IPS DF 6.9 (cell line): ENCODE data around the gene KIF3C.
"Not testable (repeated sequence)": the region's sequence is repeated elsewhere in the genome, so short reads cannot be mapped to it uniquely, and the experiment has no call there.

Experiments used
- DNase-seq: peaks from one replicate; pipeline ENCODE4 v3.0.0-alpha.2; 2013; ENCODE audit warnings: low read depth, low spot score
- H3K27ac ChIP-seq: one replicate; pipeline ENCODE4 v1.5.1; 2013; ENCODE audit warnings: low read length, control low read depth
- H3K27me3 ChIP-seq: 2 replicates; pipeline ENCODE4 v1.6.1; 2013; ENCODE audit warnings: mild to moderate bottlenecking, low read length; ENCODE audit not compliant: control insufficient read depth, insufficient read depth
- H3K36me3 ChIP-seq: 2 replicates; pipeline ENCODE4 v1.6.1; 2013; ENCODE audit warnings: low read length; ENCODE audit not compliant: control insufficient read depth, insufficient read depth
- H3K4me1 ChIP-seq: 2 replicates; pipeline ENCODE4 v1.6.1; 2013; ENCODE audit warnings: low read length; ENCODE audit not compliant: control insufficient read depth, insufficient read depth
- H3K4me3 ChIP-seq: 2 replicates; pipeline ENCODE4 v1.5.1; 2013; ENCODE audit warnings: mild to moderate bottlenecking, low read length
- H3K9me3 ChIP-seq: 2 replicates; pipeline ENCODE4 v1.6.1; 2013; ENCODE audit warnings: low read length, inconsistent platforms; ENCODE audit not compliant: control insufficient read depth, insufficient read depth
- WGBS: extraction: QIAGEN DNeasy Blood & Tissue Kit; methylation state at CpG from one replicate; pipeline ENCODE4 v1.1.7; 2013; ENCODE audit warnings: mixed read lengths, missing lambda C conversion rate; ENCODE audit not compliant: insufficient read length, insufficient coverage; 5-methylcytosine and 5-hydroxymethylcytosine counted together

KIF3C gene

GRCh38 chr2:25917411-25917810, 64.9 kb downstream of the KIF3C start:
- H3K27me3 ChIP-seq, H3K9me3 ChIP-seq, H3K4me3 ChIP-seq, H3K27ac ChIP-seq, H3K36me3 ChIP-seq, DNase-seq, H3K4me1 ChIP-seq: not testable (repeated sequence)
- no CpG with 5 or more reads among the region's 7 CpGs for WGBS

DNA sequence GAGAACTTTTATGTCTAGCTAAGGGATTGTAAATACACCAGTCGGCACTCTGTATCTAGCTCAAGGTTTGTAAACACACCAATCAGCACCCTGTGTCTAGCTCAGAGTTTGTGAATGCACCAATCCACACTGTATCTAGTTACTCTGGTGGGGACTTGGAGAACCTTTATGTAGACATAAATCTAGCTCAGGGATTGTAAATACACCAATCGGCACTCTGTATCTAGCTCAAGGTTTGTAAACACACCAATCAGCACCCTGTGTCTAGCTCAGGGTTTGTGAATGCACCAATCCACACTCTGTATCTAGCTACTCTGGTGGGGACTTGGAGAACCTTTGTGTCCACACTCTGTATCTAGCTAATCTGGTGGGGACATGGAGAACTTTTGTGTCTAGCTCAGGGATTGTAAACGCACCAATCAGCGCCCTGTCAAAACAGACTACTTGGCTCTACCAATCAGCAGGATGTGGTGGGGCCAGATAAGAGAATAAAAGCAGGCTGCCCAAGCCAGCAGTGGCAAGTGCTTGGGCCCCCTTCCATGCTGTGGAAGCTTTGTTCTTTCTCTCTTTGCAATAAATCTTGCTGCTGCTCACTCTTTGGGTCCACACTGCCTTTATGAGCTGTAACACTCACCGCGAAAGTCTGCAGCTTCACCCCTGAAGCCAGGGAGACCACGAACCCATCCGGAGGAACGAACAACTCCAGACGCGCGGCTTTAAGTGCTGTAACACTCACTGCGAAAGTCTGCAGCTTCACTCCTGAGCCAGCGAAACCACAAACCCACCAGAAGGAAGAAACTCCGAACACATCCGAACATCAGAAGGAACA, 66.1 kb downstream of the KIF3C start:
- not testable (repeated sequence) for H3K4me3 ChIP-seq, H3K36me3 ChIP-seq, H3K9me3 ChIP-seq, DNase-seq, H3K4me1 ChIP-seq, H3K27ac ChIP-seq, H3K27me3 ChIP-seq
- WGBS = no CpG with 5 or more reads among the region's 16 CpGs

DNA sequence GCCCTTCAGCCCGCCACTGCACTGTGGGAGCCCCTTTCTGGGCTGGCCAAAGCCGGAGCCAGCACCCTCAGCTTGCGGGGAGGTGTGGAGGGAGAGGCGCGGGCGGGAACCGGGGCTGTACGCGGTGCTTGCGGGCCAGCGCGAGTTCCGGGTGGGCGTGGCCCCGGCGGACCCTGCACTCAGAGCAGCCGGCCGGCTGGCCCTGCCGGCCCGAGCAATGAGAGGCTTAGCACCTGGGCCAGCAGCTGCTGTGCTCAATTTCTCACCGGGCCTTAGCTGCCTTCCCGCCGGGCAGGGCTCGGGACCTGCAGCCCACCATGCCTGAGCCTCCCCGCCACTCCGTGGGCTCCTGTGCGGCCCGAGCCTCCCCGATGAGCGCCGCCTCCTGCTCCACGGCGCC, 66.9 kb downstream of the KIF3C start:
- not testable (repeated sequence) for H3K4me3 ChIP-seq, H3K9me3 ChIP-seq, DNase-seq, H3K36me3 ChIP-seq, H3K27ac ChIP-seq, H3K27me3 ChIP-seq, H3K4me1 ChIP-seq
- no CpG with 5 or more reads among the region's 33 CpGs for WGBS

GRCh38 chr2:25913696-25913973, 68.7 kb downstream of the KIF3C start:
- not testable (repeated sequence) for DNase-seq, H3K27ac ChIP-seq, H3K4me3 ChIP-seq, H3K4me1 ChIP-seq, H3K27me3 ChIP-seq, H3K36me3 ChIP-seq, H3K9me3 ChIP-seq
- no CpG with 5 or more reads among the region's 9 CpGs for WGBS

GRCh38 chr2:25912851-25913695, 69.2 kb downstream of the KIF3C start:
- Histone ChIP-seq H3K27ac (no peak overlapping the region), H3K9me3 (no peaks in the 10 kb centered on the region), H3K27me3 (no peaks in the 10 kb centered on the region), H3K4me3 (no peak overlapping the region), H3K4me1 (peaks cover 2% of the 10 kb centered on the region; the same call in 1 of the 2 replicates), H3K36me3 (no peaks in the 10 kb centered on the region; the same call in 1 of the 2 replicates)
- DNase-seq = no peak
- WGBS = no CpG with 5 or more reads among the region's 10 CpGs

DNA sequence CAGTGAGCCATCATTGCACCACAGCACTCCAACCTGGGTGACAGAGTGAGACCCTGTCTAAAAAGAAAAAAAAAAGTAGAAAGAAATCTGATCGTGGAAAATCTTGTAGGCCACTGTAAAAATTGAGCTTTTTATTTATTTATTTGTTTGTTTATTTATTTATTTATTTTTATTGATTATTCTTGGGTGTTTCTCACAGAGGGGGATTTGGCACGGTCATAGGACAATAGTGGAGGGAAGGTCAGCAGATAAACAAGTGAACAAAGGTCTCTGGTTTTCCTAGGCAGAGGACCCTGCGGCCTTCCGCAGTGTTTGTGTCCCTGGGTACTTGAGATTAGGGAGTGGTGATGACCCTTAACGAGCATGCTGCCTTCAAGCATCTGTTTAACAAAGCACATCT, 72.7 kb downstream of the KIF3C start:
- not testable (repeated sequence) for H3K27ac ChIP-seq, DNase-seq, H3K9me3 ChIP-seq, H3K36me3 ChIP-seq, H3K27me3 ChIP-seq, H3K4me3 ChIP-seq, H3K4me1 ChIP-seq
- no CpG with 5 or more reads among the region's 5 CpGs for WGBS

- no CpG with 5 or more reads among the region's 2 CpGs for WGBS
- DNase-seq = no peak
- no peaks in the 10 kb centered on the region for H3K9me3 ChIP-seq
- H3K27me3 ChIP-seq = no peaks in the 10 kb centered on the region
- no peaks in the 10 kb centered on the region for H3K36me3 ChIP-seq
- H3K4me1 ChIP-seq = no peaks in the 10 kb centered on the region
- H3K27ac ChIP-seq = no peak overlapping the region
- H3K4me3 ChIP-seq = no peak overlapping the region
These were observed 77.2 kb downstream of the KIF3C start for GRCh38 chr2:25905126-25905525.

DNA sequence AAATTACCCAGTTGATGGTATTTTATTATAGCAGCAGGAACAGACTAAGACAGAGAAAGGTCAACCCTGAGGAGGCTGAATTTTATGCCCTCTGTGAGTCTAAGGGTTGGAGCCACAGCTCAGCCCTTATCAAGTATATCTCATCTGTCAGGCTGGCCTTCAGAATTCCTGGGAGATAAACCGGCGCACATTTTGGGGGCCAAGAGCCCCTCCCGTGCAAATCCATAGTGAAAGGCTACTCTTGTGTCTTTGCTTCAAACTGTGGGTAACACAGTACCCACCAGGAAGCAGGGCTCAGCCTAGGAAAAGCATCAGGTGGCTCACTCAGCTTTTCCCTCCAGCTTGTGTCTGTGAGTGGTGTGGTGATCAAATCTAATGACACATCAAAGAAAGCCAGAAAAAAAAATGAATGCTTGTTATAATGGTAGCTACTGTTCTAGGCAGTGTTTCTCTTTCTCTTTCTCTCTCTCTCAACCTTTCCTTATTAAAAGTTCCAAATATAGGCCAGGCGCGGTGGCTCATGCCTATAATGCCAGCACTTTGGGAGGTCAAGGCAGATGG, 79.0 kb downstream of the KIF3C start:
- WGBS = no CpG with 5 or more reads among the region's 5 CpGs
- H3K36me3 ChIP-seq = no peaks in the 10 kb centered on the region
- H3K4me1 ChIP-seq = no peaks in the 10 kb centered on the region

DNA sequence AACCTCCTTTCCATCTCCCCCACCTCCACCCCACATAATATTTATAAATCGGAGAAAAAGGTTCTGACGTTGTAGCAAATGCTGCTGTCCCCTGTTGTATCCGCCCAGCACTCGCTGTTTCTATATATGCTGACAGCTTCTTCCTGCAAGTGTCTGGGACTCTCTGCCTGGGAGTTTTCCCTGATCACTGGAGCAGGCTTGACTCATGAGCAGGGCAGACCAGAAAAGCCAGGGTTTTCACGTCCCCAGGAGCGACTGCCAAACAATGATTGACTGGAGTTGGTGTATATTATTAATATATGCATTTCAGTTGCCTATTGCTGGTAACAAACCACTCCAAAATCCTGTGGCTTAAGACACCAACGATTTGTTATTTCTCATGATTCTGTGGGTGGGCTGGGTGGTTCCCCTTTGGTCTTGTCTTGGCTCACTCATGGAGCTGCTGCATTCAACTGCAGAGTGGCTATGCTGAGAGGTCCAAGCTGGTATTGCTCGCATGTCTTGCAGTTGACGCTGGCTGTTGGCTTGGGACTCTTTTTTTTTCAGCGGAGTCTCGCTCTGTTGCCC, 82.8 kb downstream of the KIF3C start:
- H3K4me1 ChIP-seq = no peaks in the 10 kb centered on the region
- no peak overlapping the region for H3K4me3 ChIP-seq
- H3K9me3 ChIP-seq = no peaks in the 10 kb centered on the region
- DNase-seq = no peak
- no peaks in the 10 kb centered on the region for H3K27me3 ChIP-seq
- WGBS = 100% methylated on average over 1 of the region's 11 CpGs
- H3K27ac ChIP-seq = no peak overlapping the region
- no peaks in the 10 kb centered on the region for H3K36me3 ChIP-seq

More for the DNA sequence above, 79.0 kb downstream of the KIF3C start:
- Histone ChIP-seq H3K27me3 (no peaks in the 10 kb centered on the region), H3K9me3 (no peaks in the 10 kb centered on the region), H3K4me3 (no peak overlapping the region), H3K27ac (no peak overlapping the region)
- no peak for DNase-seq

GRCh38 chr2:25897506-25897905, 84.8 kb downstream of the KIF3C start:
- H3K36me3 ChIP-seq = no peaks in the 10 kb centered on the region
- H3K4me1 ChIP-seq = no peaks in the 10 kb centered on the region
- H3K27ac ChIP-seq = no peak overlapping the region
- no peaks in the 10 kb centered on the region for H3K27me3 ChIP-seq
- no peaks in the 10 kb centered on the region for H3K9me3 ChIP-seq
- DNase-seq = no peak
- H3K4me3 ChIP-seq = no peak overlapping the region
- WGBS = no CpG with 5 or more reads among the region's 4 CpGs
